IMR-90 (cell line): ENCODE data around the gene PSMD14. TPM values are rescaled to one million over a fixed set of nuclear protein-coding genes. Genes with fewer than 3 reads are reported as not detected.
"Not testable (repeated sequence)": the region's sequence is repeated elsewhere in the genome, so short reads cannot be mapped to it uniquely, and the experiment has no call there.

ENCODE experiments used
- ATAC-seq: fragments of 200-7000 bp; cut with Tn5 transposase; 2 replicates; pipeline ENCODE4 v1.9.1; 2020; ENCODE audit warnings: low read depth, mild to moderate bottlenecking, moderate library complexity
- BruUV-seq: library from RNA; stranded (reverse); fragments of 400-500 nt; replicated peaks from 2 replicates; lab custom pipeline; 2021; lab: Mats Ljungman, UMichigan
- CTCF ChIA-PET: fragments of 300-600 bp; formaldehyde crosslinking; extraction: SDS; loops from one replicate; lab custom pipeline; 2021; ENCODE audit warnings: antibody characterized with exemption; lab: Yijun Ruan, JAX
- POLR2A ChIA-PET: fragments of 300-600 bp; sonication (Branson Sonifier 250); formaldehyde crosslinking; loops from one replicate; lab custom pipeline; 2022; ENCODE audit warnings: antibody characterized with exemption; ENCODE audit not compliant: unreplicated experiment; lab: Charles Lee
- DNase-seq: peaks from one replicate; pipeline ENCODE4 v3.0.0; 2013
- H2AFZ ChIP-seq: replicated peaks from 2 replicates; pipeline ENCODE3; 2013; ENCODE audit warnings: low read length, mild to moderate bottlenecking; ENCODE audit not compliant: poor library complexity
- H2AK5ac ChIP-seq: 2 replicates; pipeline ENCODE4 v1.6.1; 2013; ENCODE audit warnings: low read depth, low read length, inconsistent platforms
- H2AK9ac ChIP-seq: replicated peaks from 2 replicates; pipeline ENCODE3; 2013; ENCODE audit warnings: mild to moderate bottlenecking, low read depth, low read length, moderate library complexity; ENCODE audit not compliant: poor library complexity
- H2BK120ac ChIP-seq: 2 replicates; pipeline ENCODE4 v1.6.1; 2013; ENCODE audit warnings: low read depth, low read length, inconsistent platforms
- H2BK15ac ChIP-seq: 3 replicates; pipeline ENCODE4 v1.6.1; 2013; ENCODE audit warnings: low read depth, low read length, inconsistent platforms
- H2BK20ac ChIP-seq: 2 replicates; pipeline ENCODE4 v1.6.1; 2013; ENCODE audit warnings: low read depth, mild to moderate bottlenecking, inconsistent platforms, low read length, moderate library complexity
- H2BK5ac ChIP-seq: 2 replicates; pipeline ENCODE4 v1.6.1; 2013; ENCODE audit warnings: mild to moderate bottlenecking, low read depth, low read length, inconsistent platforms; ENCODE audit not compliant: poor library complexity, severe bottlenecking
- H3K14ac ChIP-seq: replicated peaks from 2 replicates; pipeline ENCODE4 v1.6.1; 2013; ENCODE audit warnings: low read depth, low read length, inconsistent platforms
- H3K18ac ChIP-seq: 2 replicates; pipeline ENCODE4 v1.6.1; 2013; ENCODE audit warnings: low read depth, low read length, control low read depth
- H3K23ac ChIP-seq: 2 replicates; pipeline ENCODE4 v1.6.1; 2013; ENCODE audit warnings: low read depth, low read length, inconsistent platforms
- H3K27ac ChIP-seq: 2 replicates; pipeline ENCODE4 v1.5.1; 2013; ENCODE audit warnings: mild to moderate bottlenecking, control low read depth, low read length; ENCODE audit not compliant: insufficient read depth
- H3K27me3 ChIP-seq: 2 replicates; pipeline ENCODE4 v1.6.1; 2013; ENCODE audit warnings: low read length; ENCODE audit not compliant: control insufficient read depth, insufficient read depth
- H3K36me3 ChIP-seq: 2 replicates; pipeline ENCODE4 v1.6.1; 2013; ENCODE audit warnings: low read length, mixed read lengths; ENCODE audit not compliant: control insufficient read depth, insufficient read depth
- H3K4ac ChIP-seq: 2 replicates; pipeline ENCODE4 v1.6.1; 2013; ENCODE audit warnings: low read depth, low read length, inconsistent platforms
- H3K4me1 ChIP-seq: 2 replicates; pipeline ENCODE4 v1.6.1; 2013; ENCODE audit warnings: low read length, mixed read lengths; ENCODE audit not compliant: control insufficient read depth, insufficient read depth
- H3K4me2 ChIP-seq: 2 replicates; pipeline ENCODE4 v1.6.1; 2013; ENCODE audit warnings: low read depth, mild to moderate bottlenecking, control low read depth, low read length, moderate library complexity
- H3K4me3 ChIP-seq: 2 replicates; pipeline ENCODE4 v1.5.1; 2013; ENCODE audit warnings: low read depth, mild to moderate bottlenecking, control low read depth, low read length, moderate library complexity; ENCODE audit not compliant: insufficient read depth
- H3K56ac ChIP-seq: 2 replicates; pipeline ENCODE4 v1.6.1; 2013; ENCODE audit warnings: low read length, inconsistent platforms; ENCODE audit not compliant: insufficient read depth; ENCODE audit errors: extremely low read depth
- H3K79me1 ChIP-seq, 2 experiments: 2 replicates each; pipeline ENCODE4 v1.6.1; 2013; ENCODE audit warnings: low read length in 2 of 2, inconsistent platforms in 1 of 2, low read depth in 1 of 2
- H3K9ac ChIP-seq: 2 replicates; pipeline ENCODE4 v1.6.1; 2013; ENCODE audit warnings: low read depth, low read length, control low read depth
- H3K9me1 ChIP-seq: 2 replicates; pipeline ENCODE4 v1.6.1; 2013; ENCODE audit warnings: low read length, inconsistent platforms; ENCODE audit not compliant: insufficient read depth
- H3K9me3 ChIP-seq: 2 replicates; pipeline ENCODE4 v1.6.1; 2013; ENCODE audit warnings: low read length; ENCODE audit not compliant: control insufficient read depth, insufficient read depth
- H4K20me1 ChIP-seq: 2 replicates; pipeline ENCODE4 v1.6.1; 2013; ENCODE audit warnings: low read length, inconsistent platforms; ENCODE audit not compliant: insufficient read depth
- H4K5ac ChIP-seq: 2 replicates; pipeline ENCODE4 v1.6.1; 2013; ENCODE audit warnings: mild to moderate bottlenecking, low read depth, low read length, control low read depth
- H4K8ac ChIP-seq, 2 experiments: 2 replicates each; pipeline ENCODE4 v1.6.1; 2013; ENCODE audit warnings: low read depth in 2 of 2, low read length in 2 of 2, control low read depth in 1 of 2, inconsistent platforms in 1 of 2
- H4K91ac ChIP-seq: 2 replicates; pipeline ENCODE4 v1.6.1; 2013; ENCODE audit warnings: low read depth, low read length, inconsistent platforms; ENCODE audit not compliant: insufficient read depth
- WGBS, 2 experiments: methylation state at CpG; one replicate each; pipeline versions ENCODE4 v1.1.5 to v1.1.7; 2013; ENCODE audit warnings: missing lambda C conversion rate in 2 of 2; ENCODE audit not compliant: insufficient read length in 1 of 2; ENCODE audit errors: extremely low coverage in 2 of 2; 5-methylcytosine and 5-hydroxymethylcytosine counted together
- dilution Hi-C: fragments of 300-500 bp; cut with HindIII; formaldehyde crosslinking; loops from one replicate; pipeline ENCODE4 v1.14.3; 2018; ENCODE audit warnings: low sequenced_read_pairs; ENCODE audit not compliant: unreplicated experiment
- in situ Hi-C: fragments of 300-500 bp; cut with MboI; formaldehyde crosslinking; loops from 3 replicates; pipeline ENCODE4 v1.14.3; 2019; ENCODE audit warnings: low sequenced_read_pairs, inconsistent platforms, mixed read lengths
- intact Hi-C: fragments of 100-400 bp; cut with micrococcal nuclease; formaldehyde crosslinking; loops from 2 replicates; pipeline ENCODE4 v1.10.0; 2022
- polyA plus RNA-seq, 3 experiments: library from polyadenylated mRNA; depleted of rRNA; stranded (reverse); fragments of >200 nt; gene quantifications; 2 replicates each; pipeline ENCODE4 v1.2.3, GENCODE V29; 2012; ENCODE audit warnings: low replicate concordance in 1 of 3
- total RNA-seq: library from RNA; depleted of rRNA; stranded (reverse); fragments of >200 nt; gene quantifications from 2 replicates; pipeline ENCODE4 v1.2.3, GENCODE V29; 2012

PSMD14 gene
- total and polyA plus RNA-seq, 2 of the 4 experiments (the other 2 are of a cell fraction) = 59.3 to 110 TPM

- CTCF ChIA-PET = not testable (repeated sequence)
Observed at GRCh38 chr2:161340930-161341413, 32.7 kb downstream of the PSMD14 start.

More at GRCh38 chr2:161340930-161341413, 32.7 kb downstream of the PSMD14 start:
- H3K4me2 ChIP-seq, H3K4me3 ChIP-seq, H3K23ac ChIP-seq, H4K20me1 ChIP-seq, H3K9me3 ChIP-seq, H3K14ac ChIP-seq, H4K5ac ChIP-seq, H3K4ac ChIP-seq, H2AFZ ChIP-seq, H3K4me1 ChIP-seq, H3K9ac ChIP-seq, H2AK9ac ChIP-seq, H2BK20ac ChIP-seq, H4K8ac ChIP-seq, H3K9me1 ChIP-seq, H3K56ac ChIP-seq, H2BK120ac ChIP-seq, H4K91ac ChIP-seq, H2BK5ac ChIP-seq, BruUV-seq, H3K27ac ChIP-seq, intact Hi-C loops, POLR2A ChIA-PET, H2BK15ac ChIP-seq, DNase-seq, H2AK5ac ChIP-seq, H3K27me3 ChIP-seq, dilution Hi-C loops, H3K36me3 ChIP-seq, H3K18ac ChIP-seq, in situ Hi-C loops: not testable (repeated sequence)
- ATAC-seq = peak; percentile 73
- WGBS, 2 experiments = no CpG with 5 or more reads among the region's 64 CpGs
- H3K79me1 ChIP-seq = peaks cover 13 to 21% of the 10 kb centered on the region in 2 experiments
